K562 (cell line): ENCODE results near the gene DPEP1. TPM values are rescaled to one million over a fixed set of nuclear protein-coding genes. Genes with fewer than 3 reads are reported as not detected.
A peak's percentile ranks its signal among the peaks of the same experiment; 100 is the strongest.

Source experiments
- NR2C1 ChIP-seq, 2 experiments: fragments of 450-650 bp; IDR thresholded peaks; 2 replicates each; pipeline ENCODE4 v1.6.1; 2017; ENCODE audit warnings: mild to moderate bottlenecking in 2 of 2, antibody characterized with exemption in 1 of 2, inconsistent platforms in 1 of 2, missing compliant biosample characterization in 1 of 2, missing genetic modification characterization in 1 of 2
- PCBP1 ChIP-seq: fragments of 200-400 bp; formaldehyde crosslinking; IDR thresholded peaks from 2 replicates; pipeline ENCODE4 v1.6.1; 2018; ENCODE audit warnings: mild to moderate bottlenecking, low read depth, low read length; ENCODE audit not compliant: poor library complexity, severe bottlenecking
- SIN3B ChIP-seq: fragments of 450-650 bp; IDR thresholded peaks from 2 replicates; pipeline ENCODE4 v1.6.1; 2017; ENCODE audit warnings: low read depth, mild to moderate bottlenecking, moderate library complexity
- SMAD1 ChIP-seq: fragments of 150-350 bp; IDR thresholded peaks from 2 replicates; pipeline ENCODE4 v1.6.1; 2014; ENCODE audit warnings: low read length, low read depth; ENCODE audit not compliant: partially characterized antibody
- polyA plus RNA-seq, 8 experiments: library from polyadenylated mRNA; depleted of rRNA in 4 of 8; stranded (reverse) in 5 of 8; unstranded in 3 of 8; fragments of >200 nt; fragmentation: Nextera tagmentation in 2 of 8; fragmentation: Illumina TruSeq in 1 of 8; extraction: Ambion mirVana in 2 of 8; extraction: Trizol in 1 of 8; gene quantifications; 2 replicates each; pipeline versions ENCODE4 v1.2.1 to v1.2.3, GENCODE V29; 2011 to 2014; ENCODE audit warnings: inconsistent platforms in 1 of 8, missing spikeins in 1 of 8
- total RNA-seq, 7 experiments: library from RNA; depleted of rRNA in 6 of 7; stranded (reverse); fragments of >200 nt in 6 of 7; fragmentation: Illumina TruSeq in 2 of 7; extraction: Trizol in 2 of 7; gene quantifications; 2 replicates each; pipeline versions ENCODE4 v1.2.1 to v1.2.3, GENCODE V29; 2011 to 2021; ENCODE audit warnings: low replicate concordance in 1 of 7
- TF ChIP-seq, protein P1 (sequence below): fragments of 150-350 bp; conservative IDR thresholded peaks from 2 replicates; pipeline ENCODE4 v1.6.1; 2014; ENCODE audit warnings: low read length
- TF ChIP-seq, protein P2 (sequence below): sonication (generic); formaldehyde crosslinking; IDR thresholded peaks from 2 replicates; pipeline ENCODE4 v1.8.0; 2022; ENCODE audit warnings: missing genetic modification reagents, mild to moderate bottlenecking, moderate library complexity, borderline replicate concordance
- TF ChIP-seq, protein P3 (sequence below): fragments of 450-650 bp; IDR thresholded peaks from 2 replicates; pipeline ENCODE4 v1.6.1; 2017; ENCODE audit warnings: antibody characterized with exemption, mild to moderate bottlenecking

DPEP1 gene
- total and polyA plus RNA-seq, 9 of the 15 experiments (the other 6 are each of a cell fraction or from before 2014, with no cell fraction given), result 0.14 to 0.31 (median 0.20) TPM; not detected in 6

DNA sequence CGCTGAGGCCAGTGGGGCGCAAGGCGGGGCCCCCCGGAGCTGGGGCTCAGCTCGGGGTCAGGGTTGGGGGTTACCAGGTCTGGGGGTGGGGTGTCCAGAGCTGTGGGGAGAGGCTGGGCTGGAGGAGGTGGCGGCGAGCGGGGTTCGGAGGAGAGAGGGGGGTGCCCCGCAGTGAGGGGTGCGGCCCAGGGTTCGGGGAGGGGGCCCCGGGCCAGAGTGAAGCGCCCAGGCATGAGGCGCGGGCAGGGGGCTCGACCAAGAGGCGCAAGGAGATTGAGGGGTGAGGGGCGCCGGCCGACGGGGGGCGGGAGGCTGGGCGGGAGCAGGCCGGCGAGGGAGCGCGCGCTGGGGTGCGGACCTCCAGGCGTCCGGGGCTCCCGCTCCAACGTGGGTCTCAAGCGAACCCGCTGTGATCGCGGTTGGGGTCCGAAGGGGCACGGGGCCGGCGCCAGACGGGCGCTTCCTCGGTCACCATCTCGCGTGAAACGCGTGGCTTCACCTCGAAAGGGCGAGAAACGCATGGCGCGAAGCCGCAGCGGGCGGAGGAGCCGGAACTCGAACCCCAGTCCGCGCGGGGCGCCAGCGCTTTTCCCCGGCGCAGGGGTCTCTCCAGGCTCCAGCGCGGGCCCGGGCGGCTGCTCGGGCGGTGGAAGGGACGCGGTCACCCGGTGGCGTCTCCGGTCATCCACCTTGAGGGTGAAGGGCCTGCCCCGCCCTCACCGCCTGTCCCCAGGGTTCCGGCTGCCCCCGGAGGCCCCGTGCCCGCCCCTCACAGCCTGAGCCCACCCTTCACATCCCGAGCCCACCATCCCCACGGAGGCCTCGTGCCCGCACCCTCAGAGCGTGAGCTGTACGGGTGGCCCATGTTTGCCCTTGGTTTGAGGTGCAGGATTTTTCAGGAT is 37.0 kb upstream of the DPEP1 start (continued):
- TF ChIP-seq, protein P1, sequence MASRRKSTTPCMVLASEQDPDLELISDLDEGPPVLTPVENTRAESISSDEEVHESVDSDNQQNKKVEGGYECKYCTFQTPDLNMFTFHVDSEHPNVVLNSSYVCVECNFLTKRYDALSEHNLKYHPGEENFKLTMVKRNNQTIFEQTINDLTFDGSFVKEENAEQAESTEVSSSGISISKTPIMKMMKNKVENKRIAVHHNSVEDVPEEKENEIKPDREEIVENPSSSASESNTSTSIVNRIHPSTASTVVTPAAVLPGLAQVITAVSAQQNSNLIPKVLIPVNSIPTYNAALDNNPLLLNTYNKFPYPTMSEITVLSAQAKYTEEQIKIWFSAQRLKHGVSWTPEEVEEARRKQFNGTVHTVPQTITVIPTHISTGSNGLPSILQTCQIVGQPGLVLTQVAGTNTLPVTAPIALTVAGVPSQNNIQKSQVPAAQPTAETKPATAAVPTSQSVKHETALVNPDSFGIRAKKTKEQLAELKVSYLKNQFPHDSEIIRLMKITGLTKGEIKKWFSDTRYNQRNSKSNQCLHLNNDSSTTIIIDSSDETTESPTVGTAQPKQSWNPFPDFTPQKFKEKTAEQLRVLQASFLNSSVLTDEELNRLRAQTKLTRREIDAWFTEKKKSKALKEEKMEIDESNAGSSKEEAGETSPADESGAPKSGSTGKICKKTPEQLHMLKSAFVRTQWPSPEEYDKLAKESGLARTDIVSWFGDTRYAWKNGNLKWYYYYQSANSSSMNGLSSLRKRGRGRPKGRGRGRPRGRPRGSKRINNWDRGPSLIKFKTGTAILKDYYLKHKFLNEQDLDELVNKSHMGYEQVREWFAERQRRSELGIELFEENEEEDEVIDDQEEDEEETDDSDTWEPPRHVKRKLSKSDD, result no peak
- TF ChIP-seq, protein P2, sequence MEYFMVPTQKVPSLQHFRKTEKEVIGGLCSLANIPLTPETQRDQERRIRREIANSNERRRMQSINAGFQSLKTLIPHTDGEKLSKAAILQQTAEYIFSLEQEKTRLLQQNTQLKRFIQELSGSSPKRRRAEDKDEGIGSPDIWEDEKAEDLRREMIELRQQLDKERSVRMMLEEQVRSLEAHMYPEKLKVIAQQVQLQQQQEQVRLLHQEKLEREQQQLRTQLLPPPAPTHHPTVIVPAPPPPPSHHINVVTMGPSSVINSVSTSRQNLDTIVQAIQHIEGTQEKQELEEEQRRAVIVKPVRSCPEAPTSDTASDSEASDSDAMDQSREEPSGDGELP (CRISPR knock-in tag), result peak; percentile 7; the same call in 1 of the 2 replicates
- no peak for TF ChIP-seq NR2C1 (IDR thresholded peaks at IDR 0.05)
- no peak for TF ChIP-seq NR2C1 (tag; IDR thresholded peaks at IDR 0.05)
- TF ChIP-seq, protein P3, sequence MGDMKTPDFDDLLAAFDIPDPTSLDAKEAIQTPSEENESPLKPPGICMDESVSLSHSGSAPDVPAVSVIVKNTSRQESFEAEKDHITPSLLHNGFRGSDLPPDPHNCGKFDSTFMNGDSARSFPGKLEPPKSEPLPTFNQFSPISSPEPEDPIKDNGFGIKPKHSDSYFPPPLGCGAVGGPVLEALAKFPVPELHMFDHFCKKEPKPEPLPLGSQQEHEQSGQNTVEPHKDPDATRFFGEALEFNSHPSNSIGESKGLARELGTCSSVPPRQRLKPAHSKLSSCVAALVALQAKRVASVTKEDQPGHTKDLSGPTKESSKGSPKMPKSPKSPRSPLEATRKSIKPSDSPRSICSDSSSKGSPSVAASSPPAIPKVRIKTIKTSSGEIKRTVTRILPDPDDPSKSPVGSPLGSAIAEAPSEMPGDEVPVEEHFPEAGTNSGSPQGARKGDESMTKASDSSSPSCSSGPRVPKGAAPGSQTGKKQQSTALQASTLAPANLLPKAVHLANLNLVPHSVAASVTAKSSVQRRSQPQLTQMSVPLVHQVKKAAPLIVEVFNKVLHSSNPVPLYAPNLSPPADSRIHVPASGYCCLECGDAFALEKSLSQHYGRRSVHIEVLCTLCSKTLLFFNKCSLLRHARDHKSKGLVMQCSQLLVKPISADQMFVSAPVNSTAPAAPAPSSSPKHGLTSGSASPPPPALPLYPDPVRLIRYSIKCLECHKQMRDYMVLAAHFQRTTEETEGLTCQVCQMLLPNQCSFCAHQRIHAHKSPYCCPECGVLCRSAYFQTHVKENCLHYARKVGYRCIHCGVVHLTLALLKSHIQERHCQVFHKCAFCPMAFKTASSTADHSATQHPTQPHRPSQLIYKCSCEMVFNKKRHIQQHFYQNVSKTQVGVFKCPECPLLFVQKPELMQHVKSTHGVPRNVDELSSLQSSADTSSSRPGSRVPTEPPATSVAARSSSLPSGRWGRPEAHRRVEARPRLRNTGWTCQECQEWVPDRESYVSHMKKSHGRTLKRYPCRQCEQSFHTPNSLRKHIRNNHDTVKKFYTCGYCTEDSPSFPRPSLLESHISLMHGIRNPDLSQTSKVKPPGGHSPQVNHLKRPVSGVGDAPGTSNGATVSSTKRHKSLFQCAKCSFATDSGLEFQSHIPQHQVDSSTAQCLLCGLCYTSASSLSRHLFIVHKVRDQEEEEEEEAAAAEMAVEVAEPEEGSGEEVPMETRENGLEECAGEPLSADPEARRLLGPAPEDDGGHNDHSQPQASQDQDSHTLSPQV, result 0 out of 2 replicates have a peak, but pooled peaks have one; percentile 25
- TF ChIP-seq SIN3B, result no peak
- no peak for TF ChIP-seq SMAD1
- TF ChIP-seq PCBP1, result peak; percentile 76
